B cell (primary cell): Measurements from ENCODE around the gene PRRG4.

Experiments
- EZH2 ChIP-seq: IDR thresholded peaks from 2 replicates; pipeline ENCODE4 v1.6.1; 2012; ENCODE audit warnings: borderline replicate concordance, low read depth, mild to moderate bottlenecking, moderate library complexity, low read length; ENCODE audit not compliant: insufficient read depth, poor library complexity, severe bottlenecking
- TF ChIP-seq, protein P1 (sequence below): fragments of 200-600 bp; IDR thresholded peaks from one replicate; pipeline ENCODE4 v1.8.0; 2022; ENCODE audit warnings: antibody characterized with exemption, mild to moderate bottlenecking

DNA sequence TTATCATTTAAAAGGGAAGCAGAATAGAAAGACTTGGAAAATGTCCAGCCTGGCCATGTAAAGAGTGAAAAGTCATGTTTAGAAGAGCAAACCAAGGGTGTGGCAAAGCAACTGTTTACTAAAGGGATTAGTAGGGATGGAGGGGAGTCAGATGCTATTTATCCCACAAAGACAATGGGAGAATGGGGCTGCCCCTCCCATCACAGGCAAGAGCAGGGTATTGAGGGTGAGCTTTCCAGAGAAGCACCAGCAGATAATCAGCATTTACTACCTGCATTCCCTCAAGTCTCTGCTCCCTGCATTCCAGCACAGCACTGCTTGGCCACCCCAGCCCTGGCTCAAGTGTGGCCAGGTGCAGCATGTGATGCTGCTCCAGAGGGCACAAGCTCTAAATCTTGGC is 44.4 kb downstream of the PRRG4 start:
- no peak for TF ChIP-seq EZH2
- TF ChIP-seq, protein P1, sequence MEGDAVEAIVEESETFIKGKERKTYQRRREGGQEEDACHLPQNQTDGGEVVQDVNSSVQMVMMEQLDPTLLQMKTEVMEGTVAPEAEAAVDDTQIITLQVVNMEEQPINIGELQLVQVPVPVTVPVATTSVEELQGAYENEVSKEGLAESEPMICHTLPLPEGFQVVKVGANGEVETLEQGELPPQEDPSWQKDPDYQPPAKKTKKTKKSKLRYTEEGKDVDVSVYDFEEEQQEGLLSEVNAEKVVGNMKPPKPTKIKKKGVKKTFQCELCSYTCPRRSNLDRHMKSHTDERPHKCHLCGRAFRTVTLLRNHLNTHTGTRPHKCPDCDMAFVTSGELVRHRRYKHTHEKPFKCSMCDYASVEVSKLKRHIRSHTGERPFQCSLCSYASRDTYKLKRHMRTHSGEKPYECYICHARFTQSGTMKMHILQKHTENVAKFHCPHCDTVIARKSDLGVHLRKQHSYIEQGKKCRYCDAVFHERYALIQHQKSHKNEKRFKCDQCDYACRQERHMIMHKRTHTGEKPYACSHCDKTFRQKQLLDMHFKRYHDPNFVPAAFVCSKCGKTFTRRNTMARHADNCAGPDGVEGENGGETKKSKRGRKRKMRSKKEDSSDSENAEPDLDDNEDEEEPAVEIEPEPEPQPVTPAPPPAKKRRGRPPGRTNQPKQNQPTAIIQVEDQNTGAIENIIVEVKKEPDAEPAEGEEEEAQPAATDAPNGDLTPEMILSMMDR: no peak
